ENCODE measurements around the gene MEIS1.

Gene MEIS1

GRCh38 chr2:66430505-66431273, 4.2 kb upstream of the MEIS1 start:
- FAIRE-seq: no peak
- no peak for DNase-seq (ENCODE audit: extremely low spot score, insufficient read length, low read depth)

GRCh38 chr2:66431274-66431642, 3.7 kb upstream of the MEIS1 start:
- DNase-seq (ENCODE audit: extremely low spot score, insufficient read length, low read depth) (no peak), FAIRE-seq (no peak)

GRCh38 chr2:66431846-66432587, 2.9 kb upstream of the MEIS1 start:
- FAIRE-seq (no peak), DNase-seq (ENCODE audit: extremely low spot score, insufficient read length, low read depth) (no peak)

DNA sequence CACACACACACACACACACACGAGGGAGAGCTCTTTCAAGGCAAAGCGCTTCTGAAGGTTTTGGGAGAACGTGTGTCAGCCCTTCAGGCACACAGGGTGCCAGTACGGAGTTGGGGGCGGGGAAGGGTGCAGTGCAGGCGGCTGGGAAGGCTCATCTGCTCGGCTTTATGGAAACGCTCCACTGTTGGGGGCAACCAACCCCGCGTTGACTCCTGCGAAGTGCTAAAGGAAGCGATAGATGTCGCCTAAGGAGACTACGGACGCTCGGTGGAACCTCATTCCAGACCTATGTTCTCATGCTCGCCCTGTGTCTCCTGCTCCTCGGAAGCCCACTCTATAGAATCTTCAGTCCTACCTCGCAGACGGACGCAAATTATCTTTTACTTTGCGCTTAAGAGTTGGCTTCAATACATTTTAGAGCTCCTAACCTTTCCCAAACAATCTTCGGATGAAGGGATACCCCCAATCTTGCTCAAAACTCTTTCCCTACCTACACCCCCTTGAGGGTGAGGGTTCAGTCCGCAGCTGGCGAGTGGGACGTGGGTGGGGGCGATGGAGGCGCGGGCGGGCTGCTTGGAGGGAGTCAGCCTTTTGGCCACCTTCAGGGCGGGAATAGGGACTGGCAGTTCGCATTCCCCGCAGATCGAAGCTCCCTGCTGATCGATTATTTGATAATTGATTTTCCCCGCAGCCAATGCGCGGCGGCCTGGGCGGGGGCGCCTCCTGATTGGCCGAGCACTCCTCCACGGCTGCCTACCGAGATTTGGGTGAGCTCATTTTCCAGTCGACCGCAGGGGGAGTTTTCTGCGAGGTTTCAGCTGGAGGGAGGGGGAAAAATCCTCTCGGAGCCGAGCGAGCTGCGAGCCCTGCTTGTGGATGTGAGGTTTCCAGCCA, 1.9 kb upstream of the MEIS1 start:
- FAIRE-seq (no peak), DNase-seq (ENCODE audit: extremely low spot score, insufficient read length, low read depth) (no peak)

- no peak for FAIRE-seq
These were observed 1.3 kb upstream of the MEIS1 start for GRCh38 chr2:66433695-66433944.

DNA sequence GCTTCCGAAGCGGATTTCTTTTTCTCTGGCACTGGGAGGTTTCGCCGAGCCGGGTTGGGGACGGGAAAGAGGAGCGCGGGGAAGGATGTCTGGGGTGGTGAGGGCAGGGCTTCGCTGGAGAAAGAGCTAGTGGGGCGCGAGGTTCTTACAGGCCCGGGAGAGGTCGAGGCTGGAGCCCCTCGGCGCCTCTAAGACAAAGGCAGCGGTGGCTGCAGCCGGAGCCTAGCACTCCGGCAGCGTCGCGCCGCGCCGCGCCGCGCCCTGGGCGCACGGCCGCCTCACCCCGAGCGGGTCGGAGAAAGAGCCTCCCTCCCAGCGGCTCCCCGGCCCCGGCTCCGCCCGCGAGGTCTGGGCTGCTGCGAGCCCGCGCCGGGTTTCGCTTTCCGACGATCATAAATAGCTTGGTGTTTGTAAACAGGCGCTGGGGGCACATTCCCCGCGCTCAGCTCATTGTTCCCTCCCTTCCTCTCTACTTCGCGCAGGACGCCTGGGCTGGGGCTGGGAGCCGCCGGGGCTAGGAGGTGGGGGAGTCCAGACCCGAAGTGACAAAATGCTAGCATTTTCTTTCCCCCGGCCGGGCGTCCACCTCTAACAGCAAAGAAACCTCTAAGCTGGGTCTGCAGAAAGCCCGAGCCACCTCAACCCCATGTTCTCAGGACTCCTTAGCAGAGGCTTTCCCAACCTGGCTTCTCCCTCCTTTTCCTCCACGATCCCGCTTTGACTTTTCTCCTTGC, 813 bp upstream of the MEIS1 start:
- DNase-seq (ENCODE audit: extremely low spot score, insufficient read length, low read depth) (no peak), FAIRE-seq (no peak)

More at GRCh38 chr2:66433695-66433944, 1.3 kb upstream of the MEIS1 start:
- no peak for DNase-seq (ENCODE audit: extremely low spot score, insufficient read length, low read depth)

- DNase-seq (ENCODE audit: extremely low spot score, insufficient read length, low read depth) (no peak), FAIRE-seq (no peak)
These were observed 587 bp downstream of the MEIS1 start for GRCh38 chr2:66435549-66435875.

DNA sequence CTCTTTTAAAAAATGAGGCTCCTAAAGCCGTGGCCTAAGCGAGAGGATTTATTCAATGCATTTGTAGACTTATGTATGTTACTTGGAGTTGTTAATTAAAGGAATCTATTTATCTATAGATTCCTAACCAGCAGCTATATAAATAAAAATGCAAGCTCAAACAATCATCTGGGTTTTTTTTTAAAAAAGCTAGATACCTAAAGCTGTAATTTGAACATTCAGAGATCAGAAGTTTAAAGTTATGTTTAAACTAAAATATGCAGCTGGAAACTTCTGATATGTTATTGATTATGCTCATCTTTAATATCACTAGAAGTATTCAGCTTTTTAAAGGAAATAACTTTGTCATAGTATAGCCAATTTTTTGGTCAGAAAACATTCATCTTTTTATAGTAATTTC, 1.0 kb downstream of the MEIS1 start:
- DNase-seq (ENCODE audit: extremely low spot score, insufficient read length, low read depth): no peak
- FAIRE-seq: no peak

GRCh38 chr2:66436581-66437001, 1.7 kb downstream of the MEIS1 start:
- no peak for FAIRE-seq
- no peak for DNase-seq (ENCODE audit: extremely low spot score, insufficient read length, low read depth)

DNA sequence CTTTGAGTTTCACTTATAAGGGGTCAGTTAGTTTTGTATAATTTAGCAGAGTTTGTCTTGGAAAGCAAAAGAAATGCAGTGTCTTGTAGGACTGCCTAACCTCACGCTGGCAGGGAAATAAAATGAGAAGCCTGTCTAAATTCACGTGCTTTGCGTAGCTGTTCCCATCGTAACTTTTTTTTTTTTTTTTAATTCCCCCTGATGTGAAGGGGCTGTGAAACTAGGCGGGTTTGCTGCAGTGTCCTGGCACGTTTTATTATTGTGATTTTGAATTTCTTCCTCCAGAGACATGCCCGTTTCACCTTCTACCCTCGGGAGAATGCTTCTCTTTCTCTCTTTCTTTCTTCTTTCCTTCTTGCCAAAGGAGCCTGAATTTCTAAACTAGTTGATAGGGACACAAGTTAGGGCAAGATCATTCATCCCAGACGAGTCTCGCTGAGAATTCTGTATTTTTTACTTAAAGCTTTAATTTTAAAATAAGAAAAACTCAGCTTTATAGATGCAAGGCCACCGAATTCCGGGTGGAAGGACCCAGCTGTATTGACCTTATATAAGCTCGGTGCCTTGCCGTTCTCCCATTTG, 2.3 kb downstream of the MEIS1 start:
- DNase-seq (ENCODE audit: extremely low spot score, insufficient read length, low read depth) (no peak), FAIRE-seq (no peak)

DNA sequence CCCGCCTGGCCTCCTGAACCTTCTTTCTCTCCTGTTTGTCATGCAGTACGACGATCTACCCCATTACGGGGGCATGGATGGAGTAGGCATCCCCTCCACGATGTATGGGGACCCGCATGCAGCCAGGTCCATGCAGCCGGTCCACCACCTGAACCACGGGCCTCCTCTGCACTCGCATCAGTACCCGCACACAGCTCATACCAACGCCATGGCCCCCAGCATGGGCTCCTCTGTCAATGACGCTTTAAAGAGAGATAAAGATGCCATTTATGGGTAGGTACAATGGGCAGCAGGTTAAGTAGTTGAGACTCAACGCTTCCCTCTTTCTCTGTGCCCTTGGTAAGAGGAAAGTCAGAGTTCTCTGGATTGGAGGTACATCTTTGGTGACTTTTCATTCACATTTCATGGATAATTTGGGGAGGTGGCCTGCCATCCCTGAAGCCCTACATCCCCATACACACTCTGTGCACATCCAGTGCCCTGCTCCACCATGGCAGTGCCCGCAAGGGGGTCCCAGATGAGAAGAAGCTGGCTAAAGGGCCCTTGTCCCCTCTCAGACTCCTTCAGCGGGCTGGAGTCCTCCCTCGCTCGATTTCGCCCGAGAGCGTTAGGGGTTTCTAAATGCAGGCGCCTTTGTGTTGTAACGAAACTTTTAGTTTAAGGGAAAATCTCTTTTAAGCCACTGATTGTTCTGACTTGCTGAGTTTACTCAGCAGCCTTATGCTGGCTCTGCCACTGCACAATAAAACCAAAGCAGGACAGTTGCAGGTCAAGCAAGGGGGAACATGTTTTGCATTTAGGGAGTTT, 3.0 kb downstream of the MEIS1 start:
- DNase-seq (ENCODE audit: extremely low spot score, insufficient read length, low read depth) (no peak), FAIRE-seq (no peak)

DNA sequence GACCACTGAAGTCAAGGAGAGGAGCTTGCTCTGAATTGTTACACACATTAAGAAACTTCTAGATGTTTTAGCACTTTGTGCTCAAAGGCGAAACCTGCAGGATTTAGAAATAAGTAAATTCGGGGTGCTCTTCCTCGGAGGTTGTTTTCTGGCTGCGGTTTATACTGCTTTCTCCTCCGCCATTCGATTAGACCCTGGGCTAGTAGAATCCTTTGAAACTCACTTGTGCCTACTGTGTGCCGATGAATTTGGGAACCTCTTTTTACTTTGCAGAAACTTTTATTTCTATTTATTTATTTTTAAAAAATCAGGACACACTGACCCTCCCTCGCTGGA, 3.5 kb downstream of the MEIS1 start:
- no peak for DNase-seq (ENCODE audit: extremely low spot score, insufficient read length, low read depth)
- no peak for FAIRE-seq

GRCh38 chr2:66438891-66439811, 4.2 kb downstream of the MEIS1 start:
- FAIRE-seq (no peak), DNase-seq (ENCODE audit: extremely low spot score, insufficient read length, low read depth) (no peak)

- no peak for DNase-seq (ENCODE audit: extremely low spot score, insufficient read length, low read depth)
- no peak for FAIRE-seq
These were observed 5.1 kb downstream of the MEIS1 start for GRCh38 chr2:66439812-66440542.

- DNase-seq (ENCODE audit: extremely low spot score, insufficient read length, low read depth) (no peak), FAIRE-seq (no peak)
These were observed 6.0 kb downstream of the MEIS1 start for GRCh38 chr2:66440708-66441497.

GRCh38 chr2:66441581-66442320, 6.8 kb downstream of the MEIS1 start:
- no peak for FAIRE-seq

More at GRCh38 chr2:66441581-66442320, 6.8 kb downstream of the MEIS1 start:
- no peak for DNase-seq (ENCODE audit: extremely low spot score, insufficient read length, low read depth)
